ENCODE results near the gene COL8A1.

DNA sequence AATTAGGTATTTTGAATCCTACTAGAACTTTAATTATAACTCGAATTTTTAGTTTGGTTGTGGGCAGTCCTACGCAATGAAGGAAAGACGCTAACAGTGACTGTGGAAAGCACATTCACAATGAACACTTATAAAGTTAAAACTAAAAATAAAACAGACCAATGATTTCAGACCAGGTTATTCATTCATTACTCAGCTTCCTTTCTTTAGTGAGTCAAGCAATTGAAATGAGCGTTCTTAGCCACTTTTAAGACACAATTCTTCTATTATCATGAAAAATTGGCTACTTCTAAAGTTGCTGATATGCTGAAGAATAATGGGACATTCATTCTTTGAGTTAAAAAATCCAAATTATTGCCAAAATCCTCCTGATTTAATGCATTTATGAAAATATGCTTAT, 113.3 kb downstream of the COL8A1 start:
- TF ChIP-seq, protein P1, sequence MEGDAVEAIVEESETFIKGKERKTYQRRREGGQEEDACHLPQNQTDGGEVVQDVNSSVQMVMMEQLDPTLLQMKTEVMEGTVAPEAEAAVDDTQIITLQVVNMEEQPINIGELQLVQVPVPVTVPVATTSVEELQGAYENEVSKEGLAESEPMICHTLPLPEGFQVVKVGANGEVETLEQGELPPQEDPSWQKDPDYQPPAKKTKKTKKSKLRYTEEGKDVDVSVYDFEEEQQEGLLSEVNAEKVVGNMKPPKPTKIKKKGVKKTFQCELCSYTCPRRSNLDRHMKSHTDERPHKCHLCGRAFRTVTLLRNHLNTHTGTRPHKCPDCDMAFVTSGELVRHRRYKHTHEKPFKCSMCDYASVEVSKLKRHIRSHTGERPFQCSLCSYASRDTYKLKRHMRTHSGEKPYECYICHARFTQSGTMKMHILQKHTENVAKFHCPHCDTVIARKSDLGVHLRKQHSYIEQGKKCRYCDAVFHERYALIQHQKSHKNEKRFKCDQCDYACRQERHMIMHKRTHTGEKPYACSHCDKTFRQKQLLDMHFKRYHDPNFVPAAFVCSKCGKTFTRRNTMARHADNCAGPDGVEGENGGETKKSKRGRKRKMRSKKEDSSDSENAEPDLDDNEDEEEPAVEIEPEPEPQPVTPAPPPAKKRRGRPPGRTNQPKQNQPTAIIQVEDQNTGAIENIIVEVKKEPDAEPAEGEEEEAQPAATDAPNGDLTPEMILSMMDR (IDR thresholded peaks at IDR 0.05), result no peak
- no peak for TF ChIP-seq POLR2AphosphoS5 (IDR thresholded peaks at IDR 0.05; ENCODE audit: insufficient read depth in 1 of 2, low read depth in 1 of 2)
- TF ChIP-seq POLR2A (IDR thresholded peaks at IDR 0.05), result no peak

Measured in vagina (tissue), 2 donors.